Activated T-helper 9 cell treated with anti-CD3 and anti-CD28 coated beads, Interleukin-2, amount 50 U/mL, for 16 hours (primary cell): Measurements from ENCODE around the gene FRAT2.
"Not testable (repeated sequence)": the region's sequence is repeated elsewhere in the genome, so short reads cannot be mapped to it uniquely, and the experiment has no call there.

ENCODE experiments used
- DNase-seq: peaks from one replicate; pipeline ENCODE4 v3.0.0-alpha.2; 2020; ENCODE audit warnings: low read depth

The FRAT2 gene

GRCh38 chr10:97291357-97292096, 43.0 kb downstream of the FRAT2 start:
- no peak for DNase-seq

GRCh38 chr10:97290576-97291356, 43.8 kb downstream of the FRAT2 start:
- DNase-seq, result not testable (repeated sequence)

- DNase-seq, result not testable (repeated sequence)
Observed at GRCh38 chr10:97290076-97290475, 44.5 kb downstream of the FRAT2 start.
